Stomach (tissue), 9 donors: Measurements from ENCODE around the gene SYS1. TPM values are rescaled to one million over a fixed set of nuclear protein-coding genes. Genes with fewer than 3 reads are reported as not detected.
A peak's percentile ranks its signal among the peaks of the same experiment; 100 is the strongest.

Experiments used
- DNase-seq, 2 donors: peaks; one replicate each; pipeline versions ENCODE4 v3.0.0 to v3.0.0-alpha.2; 2013 to 2019
- H3K27ac ChIP-seq, 5 donors: fragments of 200-600 bp in 4 of 5; sonication (generic) in 4 of 5; one replicate each; pipeline ENCODE4 v1.5.1; 2013 to 2019; ENCODE audit warnings: mild to moderate bottlenecking in 1 of 5, moderate library complexity in 1 of 5
- H3K27me3 ChIP-seq, 3 donors: fragments of 200-600 bp; sonication (generic); one replicate each; pipeline ENCODE4 v1.5.1; 2017 to 2019; ENCODE audit warnings: mixed run types in 1 of 3
- H3K36me3 ChIP-seq, 4 donors: fragments of 200-600 bp; sonication (generic); 1 replicate in 3 of 4; 2 replicates in 1 of 4; pipeline ENCODE4 v1.5.1; 2016 to 2019
- H3K4me1 ChIP-seq, 4 donors: fragments of 200-600 bp; sonication (generic); one replicate each; pipeline ENCODE4 v1.5.1; 2016 to 2019
- H3K4me3 ChIP-seq, 4 donors: fragments of 200-600 bp; sonication (generic) in 3 of 4; one replicate each; pipeline ENCODE4 v1.5.1; 2016 to 2019; ENCODE audit warnings: mild to moderate bottlenecking in 1 of 4
- H3K9me3 ChIP-seq, 4 donors: fragments of 200-600 bp; sonication (generic); one replicate each; pipeline ENCODE4 v1.5.1; 2016 to 2019
- EP300 ChIP-seq: sonication (generic); formaldehyde crosslinking; IDR thresholded peaks from one replicate; pipeline ENCODE4 v1.6.1; 2017; ENCODE audit warnings: antibody characterized with exemption
- POLR2A ChIP-seq, 4 donors: fragments of 450-650 bp; IDR thresholded peaks; one replicate each; pipeline ENCODE4 v1.6.1; 2016; ENCODE audit warnings: antibody characterized with exemption in 4 of 4, control low read depth in 2 of 4, mild to moderate bottlenecking in 1 of 4, moderate library complexity in 1 of 4
- POLR2AphosphoS5 ChIP-seq, 3 donors: sonication (generic); formaldehyde crosslinking; IDR thresholded peaks; one replicate each; pipeline ENCODE4 v1.6.1; 2016; ENCODE audit warnings: antibody characterized with exemption in 3 of 3
- WGBS, 5 donors: extraction: QIAGEN DNeasy Blood & Tissue Kit in 3 of 5; methylation state at CpG; one replicate each; pipeline versions ENCODE4 v1.1.5 to v1.1.7; 2013 to 2018; 5-methylcytosine and 5-hydroxymethylcytosine counted together
- intact Hi-C: fragments of 100-400 bp; cut with DNase I; formaldehyde crosslinking; loops from one replicate; pipeline ENCODE4 v1.15.1; 2023; ENCODE audit warnings: low total_unique reads
- polyA plus RNA-seq, 3 donors: library from polyadenylated mRNA; stranded (reverse); fragments of 200-250 nt; gene quantifications; one replicate each; pipeline ENCODE4 v1.2.3, GENCODE V29; 2013
- total RNA-seq, 5 donors: library from RNA; depleted of rRNA; stranded (reverse); fragments of >200 nt; gene quantifications; one replicate each; pipeline versions ENCODE4 v1.1.0 to v1.2.3, GENCODE V29; 2014 to 2016
- TF ChIP-seq, protein P1 (sequence below), 7 experiments: fragments of 450-650 bp in 4 of 7; fragments of 200-600 bp in 3 of 7; sonication (generic) in 3 of 7; IDR thresholded peaks; one replicate each; pipeline ENCODE4 v1.5.1; 2016 to 2019; ENCODE audit warnings: antibody characterized with exemption in 7 of 7, control low read depth in 2 of 7, mild to moderate bottlenecking in 1 of 7
- donor health status: healthy with polysubstance abuse.
- donor health status: Bipolar disorder and iron deficiency.
- donor health status: healthy.

SYS1 gene
- total and polyA plus RNA-seq, 8 donors: 11.2 to 119 (median 21.5) TPM

DNA sequence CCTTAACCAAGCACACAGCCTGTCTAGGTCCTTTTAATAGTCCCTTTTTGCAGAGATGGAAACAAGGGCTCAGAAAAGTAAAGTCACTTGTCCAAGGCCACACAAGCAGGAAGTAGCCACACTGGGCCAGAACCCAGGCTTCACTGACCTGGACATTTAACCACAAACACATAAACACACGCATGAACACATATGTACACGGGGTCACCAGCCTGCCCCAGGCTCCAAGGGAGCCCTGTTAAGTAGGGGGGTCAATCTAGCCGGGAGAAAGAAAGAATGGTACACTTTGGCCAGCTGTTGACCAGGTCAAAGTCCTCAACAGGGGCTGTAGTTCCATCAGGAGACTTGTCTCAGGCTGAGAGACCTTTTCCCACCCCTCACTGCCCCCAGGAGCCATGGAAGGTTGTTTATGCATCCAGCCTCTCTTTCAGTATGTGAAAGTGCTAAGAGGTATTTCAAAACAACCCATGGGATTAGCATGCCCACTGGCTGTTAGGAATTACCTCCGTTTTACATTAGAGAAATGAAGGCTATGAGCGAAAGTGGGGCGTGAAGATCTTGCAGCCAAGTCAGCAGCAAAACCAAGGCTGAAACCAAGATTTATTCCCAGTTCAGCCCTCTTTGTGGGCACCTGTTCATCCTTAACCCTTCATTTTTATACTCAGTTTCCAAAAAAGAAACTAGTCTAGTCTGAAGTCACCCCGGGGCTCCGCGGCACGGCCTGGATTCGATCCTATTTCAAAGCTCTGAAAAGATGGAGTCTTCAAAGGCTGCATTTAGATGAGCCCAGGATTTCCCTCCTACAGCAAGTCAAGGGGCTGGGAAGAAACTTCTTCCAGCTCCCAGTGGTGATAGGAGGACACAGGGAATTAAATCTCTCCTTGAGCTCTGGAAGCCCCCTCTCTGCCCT lies 24.6 kb upstream of the SYS1 start:
- TF ChIP-seq POLR2A (IDR thresholded peaks at IDR 0.05): no peak
- TF ChIP-seq, protein P1, sequence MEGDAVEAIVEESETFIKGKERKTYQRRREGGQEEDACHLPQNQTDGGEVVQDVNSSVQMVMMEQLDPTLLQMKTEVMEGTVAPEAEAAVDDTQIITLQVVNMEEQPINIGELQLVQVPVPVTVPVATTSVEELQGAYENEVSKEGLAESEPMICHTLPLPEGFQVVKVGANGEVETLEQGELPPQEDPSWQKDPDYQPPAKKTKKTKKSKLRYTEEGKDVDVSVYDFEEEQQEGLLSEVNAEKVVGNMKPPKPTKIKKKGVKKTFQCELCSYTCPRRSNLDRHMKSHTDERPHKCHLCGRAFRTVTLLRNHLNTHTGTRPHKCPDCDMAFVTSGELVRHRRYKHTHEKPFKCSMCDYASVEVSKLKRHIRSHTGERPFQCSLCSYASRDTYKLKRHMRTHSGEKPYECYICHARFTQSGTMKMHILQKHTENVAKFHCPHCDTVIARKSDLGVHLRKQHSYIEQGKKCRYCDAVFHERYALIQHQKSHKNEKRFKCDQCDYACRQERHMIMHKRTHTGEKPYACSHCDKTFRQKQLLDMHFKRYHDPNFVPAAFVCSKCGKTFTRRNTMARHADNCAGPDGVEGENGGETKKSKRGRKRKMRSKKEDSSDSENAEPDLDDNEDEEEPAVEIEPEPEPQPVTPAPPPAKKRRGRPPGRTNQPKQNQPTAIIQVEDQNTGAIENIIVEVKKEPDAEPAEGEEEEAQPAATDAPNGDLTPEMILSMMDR (IDR thresholded peaks at IDR 0.05): no peak
- no peak for TF ChIP-seq EP300
- TF ChIP-seq POLR2AphosphoS5 (IDR thresholded peaks at IDR 0.05): no peak
- 60 to 78% (median 69%) methylated on average over 11 of the region's 11 CpGs for WGBS, 5 donors
- H3K4me3 ChIP-seq: peak overlapping the region in 2 of 4 donors; percentile 0 to 18
- no peaks in the 10 kb centered on the region for H3K27me3 ChIP-seq
- no peaks in the 10 kb centered on the region for H3K9me3 ChIP-seq
- peaks cover 71 to 84% (median 78%) of the 10 kb centered on the region in 4 donors for H3K4me1 ChIP-seq
- no peak for DNase-seq
- peak overlapping the region; percentile 91 to 97 (median 95) for H3K27ac ChIP-seq
- intact Hi-C loops: no loop called here
- peaks cover 12 to 49% (median 29%) of the 10 kb centered on the region in 4 donors for H3K36me3 ChIP-seq

DNA sequence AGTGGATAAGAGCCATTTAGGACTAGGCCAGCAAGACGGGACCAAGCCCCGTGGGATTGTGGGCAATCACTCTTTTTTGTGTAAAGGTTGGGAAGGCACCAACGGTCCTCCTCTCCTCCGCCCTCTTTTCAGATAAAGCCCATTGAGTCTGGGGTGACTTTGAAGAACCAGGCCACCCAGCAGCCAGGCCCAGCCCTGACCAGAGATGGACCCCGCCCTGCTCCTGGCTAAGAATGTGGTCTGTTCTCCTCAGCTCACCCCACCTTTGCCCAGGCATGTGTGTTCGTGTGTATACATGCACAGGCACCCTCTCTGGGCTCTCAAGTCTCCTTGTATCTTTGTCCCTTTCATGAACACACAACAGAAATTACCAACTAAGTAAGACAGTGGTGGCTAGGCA lies 23.9 kb upstream of the SYS1 start:
- Histone ChIP-seq H3K4me3 (no peak overlapping the region), H3K9me3 (no peaks in the 10 kb centered on the region), H3K36me3 (peaks cover 11 to 42% (median 22%) of the 10 kb centered on the region in 4 donors), H3K27me3 (no peaks in the 10 kb centered on the region), H3K4me1 (peaks cover 78 to 91% (median 83%) of the 10 kb centered on the region in 4 donors), H3K27ac (peak overlapping the region; percentile 91 to 97 (median 95))
- 35 to 59% (median 42%) methylated on average over 6 of the region's 6 CpGs for WGBS, 5 donors
- no peak for TF ChIP-seq EP300
- peak in 1 of 3 donors; percentile 21 for TF ChIP-seq POLR2AphosphoS5 (IDR thresholded peaks at IDR 0.05)
- intact Hi-C loops: no loop called here
- peak; percentile 59 to 61 for DNase-seq

DNA sequence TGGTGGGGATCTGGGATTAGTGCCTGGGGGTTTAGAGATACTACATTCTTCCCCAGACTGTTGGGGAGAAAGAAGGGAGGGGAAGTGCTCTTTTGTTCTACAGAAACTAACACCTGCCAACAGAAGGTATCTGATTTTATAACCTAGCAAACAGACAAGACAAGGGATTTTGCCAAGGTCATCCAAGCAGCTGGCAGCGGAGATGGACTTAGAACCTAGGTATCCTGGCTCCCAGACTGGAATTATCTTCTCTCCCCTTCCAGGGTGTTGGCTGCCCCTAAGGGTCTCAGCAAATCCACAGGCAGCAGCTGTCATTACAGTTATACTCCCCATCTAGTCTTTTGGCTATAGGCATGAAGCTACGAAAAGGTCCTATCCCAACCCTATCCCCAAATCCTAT lies 23.2 kb upstream of the SYS1 start:
- intact Hi-C loops: no loop called here

DNA sequence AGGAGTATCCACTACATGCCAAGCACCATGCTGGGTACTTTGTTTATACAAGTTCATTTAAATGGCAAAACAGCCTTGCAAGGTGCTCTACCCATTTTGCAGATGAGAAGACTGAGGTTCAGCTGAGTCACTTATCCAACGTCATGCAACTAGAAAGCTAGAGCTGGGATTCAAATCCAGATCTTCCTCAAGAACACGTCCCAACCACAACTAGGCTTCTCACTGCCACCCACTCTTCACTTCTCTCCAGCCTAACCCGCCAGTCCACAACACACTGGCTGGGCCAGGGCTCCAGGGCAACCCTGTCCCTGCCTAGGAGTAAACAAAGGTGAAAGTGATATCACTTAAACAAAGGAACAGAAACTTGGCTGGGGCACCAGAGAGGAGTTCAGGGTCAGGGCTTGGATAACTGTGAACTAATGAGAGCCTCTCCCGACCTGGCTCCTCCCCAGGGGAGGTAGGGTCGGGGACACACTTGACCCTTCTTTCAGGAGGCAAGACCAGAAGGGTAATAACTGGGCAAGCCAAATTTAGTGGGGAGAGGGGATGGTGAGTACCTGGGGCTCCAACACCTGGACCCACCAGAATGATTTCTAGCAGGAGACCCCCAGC lies 22.6 kb upstream of the SYS1 start:
- Histone ChIP-seq H3K27me3 (no peaks in the 10 kb centered on the region), H3K4me3 (peak overlapping the region in 2 of 4 donors; percentile 18 to 71), H3K4me1 (peaks cover 91 to 100% (median 94%) of the 10 kb centered on the region in 4 donors), H3K27ac (peak overlapping the region; percentile 91 to 97 (median 95)), H3K9me3 (no peaks in the 10 kb centered on the region), H3K36me3 (peaks cover 6 to 29% (median 10%) of the 10 kb centered on the region in 4 donors)
- TF ChIP-seq EP300 (no peak), POLR2AphosphoS5 (IDR thresholded peaks at IDR 0.05) (peak in 2 of 3 donors; percentile 70)
- intact Hi-C loops: no loop called here
- WGBS, 5 donors: 32 to 57% (median 41%) methylated on average over 5 of the region's 5 CpGs
- DNase-seq: peak; percentile 67 to 81

More for the DNA sequence above, 23.2 kb upstream of the SYS1 start:
- Histone ChIP-seq H3K27me3 (no peaks in the 10 kb centered on the region), H3K4me1 (peaks cover 86 to 98% (median 91%) of the 10 kb centered on the region in 4 donors), H3K27ac (peak overlapping the region; percentile 91 to 97 (median 95)), H3K9me3 (no peaks in the 10 kb centered on the region), H3K4me3 (no peak overlapping the region), H3K36me3 (peaks cover 11 to 35% (median 16%) of the 10 kb centered on the region in 4 donors)
- TF ChIP-seq EP300 (no peak), POLR2AphosphoS5 (IDR thresholded peaks at IDR 0.05) (no peak), POLR2A (IDR thresholded peaks at IDR 0.05) (no peak)
- TF ChIP-seq, protein P1 (IDR thresholded peaks at IDR 0.05): no peak
- WGBS, 5 donors: 71 to 91% (median 80%) methylated on average over 2 of the region's 2 CpGs
- DNase-seq: no peak

DNA sequence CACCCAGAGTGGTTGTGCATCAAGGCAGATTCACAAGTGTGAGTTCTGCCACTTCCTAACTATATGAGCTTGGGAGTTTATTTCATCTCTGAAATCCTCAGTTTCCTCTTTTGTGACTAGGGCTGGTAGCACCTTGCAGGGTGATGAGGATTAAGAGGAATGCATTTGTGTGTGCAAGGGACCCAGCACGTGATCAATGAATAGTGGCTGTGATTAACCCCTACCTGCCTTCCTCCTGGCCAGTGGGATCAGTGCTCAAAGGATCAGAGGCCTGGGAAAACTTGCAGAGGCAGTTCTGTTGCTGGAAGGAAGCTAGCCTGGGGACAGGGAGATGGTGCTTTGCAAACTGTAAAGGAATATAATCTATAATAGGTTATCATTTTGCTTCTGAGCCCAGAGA lies 22.0 kb upstream of the SYS1 start:
- Histone ChIP-seq H3K4me1 (peaks cover 92 to 100% (median 97%) of the 10 kb centered on the region in 4 donors), H3K27ac (peak overlapping the region; percentile 91 to 97 (median 95)), H3K27me3 (no peaks in the 10 kb centered on the region), H3K36me3 (peaks cover 0 to 23% (median 4%) of the 10 kb centered on the region in 4 donors), H3K4me3 (peak overlapping the region in 2 of 4 donors; percentile 18 to 71), H3K9me3 (no peaks in the 10 kb centered on the region)
- no peak for DNase-seq
- intact Hi-C loops: no loop called here
- 9 to 48% (median 28%) methylated on average over 1 of the region's 1 CpG for WGBS, 5 donors
- peak in 2 of 3 donors; percentile 11 to 14 for TF ChIP-seq POLR2AphosphoS5 (IDR thresholded peaks at IDR 0.05)
- TF ChIP-seq, protein P1 (IDR thresholded peaks at IDR 0.05): no peak
- TF ChIP-seq EP300: no peak
- no peak for TF ChIP-seq POLR2A (IDR thresholded peaks at IDR 0.05)
